HG02588 (cell line): ENCODE data around the gene ADAMTS17.

Experiments used
- ATAC-seq: cut with Tn5 transposase; IDR thresholded peaks from one replicate; pipeline ENCODE4 v1.9.1; 2021; ENCODE audit warnings: mild to moderate bottlenecking, moderate library complexity; ENCODE audit not compliant: unreplicated experiment

Gene ADAMTS17

GRCh38 chr15:100057281-100057680 is 284.5 kb downstream of the ADAMTS17 start:
- ATAC-seq = no peak

GRCh38 chr15:100056411-100057072 is 285.2 kb downstream of the ADAMTS17 start:
- ATAC-seq = no peak

GRCh38 chr15:100055821-100056220 is 286.0 kb downstream of the ADAMTS17 start:
- ATAC-seq = no peak

- ATAC-seq = no peak
These were observed 287.2 kb downstream of the ADAMTS17 start for GRCh38 chr15:100054539-100054938.

- no peak for ATAC-seq
These were observed 288.2 kb downstream of the ADAMTS17 start for GRCh38 chr15:100053474-100054121.

- no peak for ATAC-seq
These were observed 288.9 kb downstream of the ADAMTS17 start for GRCh38 chr15:100052716-100053473.

- no peak for ATAC-seq
These were observed 290.6 kb downstream of the ADAMTS17 start for GRCh38 chr15:100050877-100051786.

- ATAC-seq = no peak
These were observed 291.6 kb downstream of the ADAMTS17 start for GRCh38 chr15:100049936-100050876.

- ATAC-seq = no peak
These were observed 292.3 kb downstream of the ADAMTS17 start for GRCh38 chr15:100049483-100049882.

GRCh38 chr15:100048736-100049135 is 293.0 kb downstream of the ADAMTS17 start:
- no peak for ATAC-seq

- no peak for ATAC-seq
These were observed 298.1 kb downstream of the ADAMTS17 start for GRCh38 chr15:100043692-100044091.

GRCh38 chr15:100043068-100043641 is 298.6 kb downstream of the ADAMTS17 start:
- ATAC-seq = no peak

- no peak for ATAC-seq
These were observed 299.2 kb downstream of the ADAMTS17 start for GRCh38 chr15:100042558-100042957.

- ATAC-seq = no peak
These were observed 300.5 kb downstream of the ADAMTS17 start for GRCh38 chr15:100041127-100041828.

- ATAC-seq = no peak
These were observed 301.8 kb downstream of the ADAMTS17 start for GRCh38 chr15:100039994-100040393.

- ATAC-seq = no peak
These were observed 303.0 kb downstream of the ADAMTS17 start for GRCh38 chr15:100038736-100039135.

- no peak for ATAC-seq
These were observed 303.9 kb downstream of the ADAMTS17 start for GRCh38 chr15:100037901-100038300.

GRCh38 chr15:100036015-100036414 is 305.8 kb downstream of the ADAMTS17 start:
- no peak for ATAC-seq

GRCh38 chr15:100034191-100034590 is 307.6 kb downstream of the ADAMTS17 start:
- ATAC-seq = no peak
